PC-9 (cell line): Measurements from ENCODE around the gene FMNL1. TPM values are rescaled to one million over a fixed set of nuclear protein-coding genes. Genes with fewer than 3 reads are reported as not detected.

Experiments
- BruUV-seq: library from RNA; stranded (reverse); fragments of 400-500 nt; replicated peaks from 2 replicates; lab custom pipeline; 2021; lab: Mats Ljungman, UMichigan
- CTCF ChIA-PET: fragments of 300-600 bp; sonication (Branson Sonifier 250); formaldehyde crosslinking; loops from one replicate; lab custom pipeline; 2022; ENCODE audit warnings: antibody characterized with exemption; lab: Charles Lee
- POLR2A ChIA-PET: fragments of 300-600 bp; sonication (Branson Sonifier 250); formaldehyde crosslinking; loops from one replicate; lab custom pipeline; 2022; ENCODE audit warnings: antibody characterized with exemption; ENCODE audit not compliant: unreplicated experiment; lab: Charles Lee
- DNase-seq, 2 experiments: peaks; one replicate each; pipeline versions ENCODE4 v3.0.0 to v3.0.0-alpha.2; 2015 to 2022; ENCODE audit warnings: mixed read lengths in 1 of 2
- H2AFZ ChIP-seq: fragments of 200-600 bp; sonication (generic); 2 replicates; pipeline ENCODE4 v1.8.1; 2017; ENCODE audit warnings: antibody characterized with exemption
- H3F3A ChIP-seq: fragments of 200-600 bp; sonication (generic); 2 replicates; pipeline ENCODE4 v1.8.1; 2017; ENCODE audit warnings: antibody characterized with exemption, mild to moderate bottlenecking, low read depth; ENCODE audit not compliant: insufficient read depth
- H3K27ac ChIP-seq: fragments of 200-600 bp; sonication (generic); 2 replicates; pipeline ENCODE4 v1.6.1; 2016; ENCODE audit warnings: mixed run types
- H3K27me3 ChIP-seq: fragments of 200-600 bp; sonication (generic); 2 replicates; pipeline ENCODE4 v1.6.1; 2016; ENCODE audit warnings: low read depth, mixed run types; ENCODE audit not compliant: insufficient read depth
- H3K36me3 ChIP-seq: fragments of 200-600 bp; sonication (generic); 2 replicates; pipeline ENCODE4 v1.6.1; 2016; ENCODE audit warnings: low read depth, mixed run types
- H3K4me1 ChIP-seq: fragments of 200-600 bp; sonication (generic); replicated peaks from 2 replicates; pipeline ENCODE4 v1.6.1; 2016; ENCODE audit warnings: mixed run types; ENCODE audit not compliant: insufficient read depth
- H3K4me2 ChIP-seq: fragments of 200-600 bp; sonication (generic); 2 replicates; pipeline ENCODE4 v1.6.1; 2017; ENCODE audit warnings: mixed run types
- H3K4me3 ChIP-seq: fragments of 200-600 bp; sonication (generic); 2 replicates; pipeline ENCODE4 v1.6.1; 2016; ENCODE audit warnings: mixed run types
- H3K79me2 ChIP-seq: fragments of 200-600 bp; sonication (generic); 2 replicates; pipeline ENCODE4 v1.6.1; 2017; ENCODE audit warnings: low read depth, mixed run types
- H3K9me2 ChIP-seq: fragments of 200-600 bp; sonication (generic); 2 replicates; pipeline ENCODE4 v1.8.1; 2017; ENCODE audit warnings: mild to moderate bottlenecking; ENCODE audit not compliant: insufficient read depth
- H3K9me3 ChIP-seq: fragments of 200-600 bp; sonication (generic); 2 replicates; pipeline ENCODE4 v1.8.1; 2016; ENCODE audit warnings: low read depth; ENCODE audit not compliant: insufficient read depth
- H4K20me1 ChIP-seq: fragments of 200-600 bp; sonication (generic); 2 replicates; pipeline ENCODE4 v1.8.1; 2017; ENCODE audit not compliant: insufficient read depth
- CTCF ChIP-seq: fragments of 200-600 bp; sonication (generic); conservative IDR thresholded peaks from 2 replicates; pipeline ENCODE4 v1.6.1; 2017; ENCODE audit warnings: mixed run types, antibody characterized with exemption, mild to moderate bottlenecking, moderate library complexity
- EZH2 ChIP-seq: fragments of 200-600 bp; sonication (generic); IDR thresholded peaks from 2 replicates; pipeline ENCODE4 v1.8.0; 2017; ENCODE audit warnings: antibody characterized with exemption, low read depth
- intact Hi-C: fragments of 100-400 bp; cut with micrococcal nuclease; formaldehyde crosslinking; loops from one replicate; pipeline ENCODE4 v1.10.0; 2022; ENCODE audit not compliant: unreplicated experiment
- total RNA-seq: library from RNA; stranded (reverse); gene quantifications from 2 replicates; pipeline ENCODE4 v1.2.3, GENCODE V29; 2021

Gene FMNL1
- total RNA-seq, 1 experiment from 2014 or later, result 12.9 TPM

- no peak for DNase-seq
- CTCF ChIA-PET, result no interaction called here
- TF ChIP-seq EZH2 (no peak), CTCF (no peak)
- Histone ChIP-seq H3K9me3 (no peaks in the 10 kb centered on the region), H3K4me3 (no peak overlapping the region), H3K79me2 (no peaks in the 10 kb centered on the region), H4K20me1 (no peaks in the 10 kb centered on the region), H2AFZ (no peak overlapping the region), H3K36me3 (no peaks in the 10 kb centered on the region), H3K27me3 (no peaks in the 10 kb centered on the region), H3K4me2 (no peak overlapping the region), H3K27ac (no peak overlapping the region), H3F3A (peaks cover 9% of the 10 kb centered on the region), H3K4me1 (no peaks in the 10 kb centered on the region), H3K9me2 (no peaks in the 10 kb centered on the region)
- POLR2A ChIA-PET, result no interaction called here
- intact Hi-C loops, result no loop called here
- BruUV-seq, result no TSS peak
Observed at GRCh38 chr17:45190503-45191255, 31.0 kb upstream of the FMNL1 start.

GRCh38 chr17:45195424-45195823 is 26.3 kb upstream of the FMNL1 start:
- no peak for DNase-seq
- Histone ChIP-seq H3F3A (peaks cover 30% of the 10 kb centered on the region), H3K4me1 (peaks cover 25% of the 10 kb centered on the region), H3K79me2 (no peaks in the 10 kb centered on the region), H3K27ac (no peak overlapping the region), H3K36me3 (no peaks in the 10 kb centered on the region), H3K9me2 (no peaks in the 10 kb centered on the region), H3K27me3 (no peaks in the 10 kb centered on the region), H2AFZ (no peak overlapping the region), H3K4me3 (no peak overlapping the region), H4K20me1 (no peaks in the 10 kb centered on the region), H3K4me2 (no peak overlapping the region), H3K9me3 (no peaks in the 10 kb centered on the region)
- POLR2A ChIA-PET, result no interaction called here
- no peak for TF ChIP-seq EZH2
- CTCF ChIA-PET, result interaction anchor here (1.2 kb wide), 1 partner anchor 60 kb away, joined by 25 read pairs; the partner anchor contains the start of gene ACBD4
- intact Hi-C loops, result no loop called here
- BruUV-seq, result no TSS peak

- Histone ChIP-seq H3K4me3 (no peak overlapping the region), H2AFZ (0 out of 2 replicates have a peak overlapping the region, but pooled peaks have one; percentile 16), H3K4me1 (peaks cover 33% of the 10 kb centered on the region), H3K9me2 (no peaks in the 10 kb centered on the region), H4K20me1 (no peaks in the 10 kb centered on the region), H3K27ac (peak overlapping the region; percentile 52), H3F3A (peaks cover 33% of the 10 kb centered on the region; the same call in 1 of the 2 replicates), H3K27me3 (no peaks in the 10 kb centered on the region), H3K36me3 (no peaks in the 10 kb centered on the region), H3K4me2 (peak overlapping the region; percentile 62), H3K9me3 (no peaks in the 10 kb centered on the region), H3K79me2 (no peaks in the 10 kb centered on the region)
- BruUV-seq, result no TSS peak
- CTCF ChIA-PET, result interaction anchor here (0.6 to 2.2 kb wide), 14 partner anchors 21 to 186 kb away, joined by 3 to 66 read pairs (median 8); partner anchors contain the start of genes ACBD4, HEXIM1 and HEXIM2
- intact Hi-C loops, result loop anchor here (1.0 kb wide), 2 partner anchors 26 to 48 kb away; no protein-coding TSS in a partner anchor
- no peak for DNase-seq
- POLR2A ChIA-PET, result interaction anchor here (0.6 to 2.2 kb wide), 6 partner anchors 24 to 52 kb away, joined by 3 to 31 read pairs (median 12); partner anchors contain the start of genes HEXIM1 and HEXIM2
- TF ChIP-seq EZH2, result no peak
- TF ChIP-seq CTCF, result no peak
Observed at GRCh38 chr17:45197108-45197507, 24.6 kb upstream of the FMNL1 start.
